Loucy (cell line): ENCODE measurements around the gene HOXA9.

Experiments used
- EZH2phosphoT487 ChIP-seq: fragments of 200-600 bp; IDR thresholded peaks from 2 replicates; pipeline ENCODE4 v1.6.1; 2018; ENCODE audit warnings: antibody characterized with exemption, mild to moderate bottlenecking, moderate library complexity, borderline replicate concordance
- TF ChIP-seq, protein P1 (sequence below): fragments of 200-600 bp; sonication (generic); conservative IDR thresholded peaks from 2 replicates; pipeline ENCODE4 v1.5.1; 2014; ENCODE audit warnings: mild to moderate bottlenecking, antibody characterized with exemption, low read length

DNA sequence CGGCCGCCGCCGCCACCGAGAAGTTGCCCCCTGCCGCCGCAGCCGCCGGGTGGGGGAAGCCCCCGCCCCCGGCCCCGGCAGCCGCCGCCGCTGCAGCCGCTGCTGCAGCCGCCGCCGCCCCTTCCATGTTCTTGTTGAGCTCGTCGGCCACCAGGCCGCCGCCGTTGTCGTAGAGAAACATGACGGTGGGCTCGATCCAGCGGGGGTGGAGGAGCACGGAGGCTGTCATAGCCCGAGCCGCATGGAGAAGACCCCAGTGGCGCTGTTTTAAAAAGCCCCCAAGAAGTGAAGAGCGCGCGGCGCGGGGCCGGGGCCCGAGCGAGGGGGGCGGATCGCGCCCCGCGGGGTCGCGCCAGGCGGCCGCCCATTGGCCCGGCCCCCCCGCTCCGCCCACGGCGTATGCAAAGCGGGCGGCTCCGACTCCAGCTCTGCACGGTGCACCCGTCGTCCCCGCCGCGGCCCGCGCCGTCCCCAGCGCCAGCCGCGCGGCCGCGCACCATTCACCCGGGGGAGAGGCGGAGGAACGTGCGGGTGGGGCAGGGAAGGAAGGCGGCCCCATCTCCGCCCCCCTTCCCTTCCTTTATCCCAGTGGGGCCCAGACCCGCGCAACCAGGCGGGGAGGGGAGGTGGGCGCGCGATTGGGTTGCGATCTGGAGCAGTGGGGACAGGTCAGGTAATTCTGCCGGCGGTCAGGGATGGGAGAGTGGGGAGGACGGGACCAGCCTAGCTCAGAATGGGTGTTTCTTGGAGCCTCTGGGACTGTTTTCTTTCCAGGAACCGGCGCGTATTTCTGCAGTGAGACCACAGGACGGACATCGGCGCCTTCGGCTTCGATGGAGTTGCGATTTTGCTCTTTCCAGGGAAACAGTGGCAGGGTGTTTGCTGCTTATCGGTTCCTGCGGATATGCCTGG, 34.8 kb upstream of the HOXA9 start, which contains the start of gene HOXA13:
- TF ChIP-seq, protein P1, sequence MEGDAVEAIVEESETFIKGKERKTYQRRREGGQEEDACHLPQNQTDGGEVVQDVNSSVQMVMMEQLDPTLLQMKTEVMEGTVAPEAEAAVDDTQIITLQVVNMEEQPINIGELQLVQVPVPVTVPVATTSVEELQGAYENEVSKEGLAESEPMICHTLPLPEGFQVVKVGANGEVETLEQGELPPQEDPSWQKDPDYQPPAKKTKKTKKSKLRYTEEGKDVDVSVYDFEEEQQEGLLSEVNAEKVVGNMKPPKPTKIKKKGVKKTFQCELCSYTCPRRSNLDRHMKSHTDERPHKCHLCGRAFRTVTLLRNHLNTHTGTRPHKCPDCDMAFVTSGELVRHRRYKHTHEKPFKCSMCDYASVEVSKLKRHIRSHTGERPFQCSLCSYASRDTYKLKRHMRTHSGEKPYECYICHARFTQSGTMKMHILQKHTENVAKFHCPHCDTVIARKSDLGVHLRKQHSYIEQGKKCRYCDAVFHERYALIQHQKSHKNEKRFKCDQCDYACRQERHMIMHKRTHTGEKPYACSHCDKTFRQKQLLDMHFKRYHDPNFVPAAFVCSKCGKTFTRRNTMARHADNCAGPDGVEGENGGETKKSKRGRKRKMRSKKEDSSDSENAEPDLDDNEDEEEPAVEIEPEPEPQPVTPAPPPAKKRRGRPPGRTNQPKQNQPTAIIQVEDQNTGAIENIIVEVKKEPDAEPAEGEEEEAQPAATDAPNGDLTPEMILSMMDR = no peak
- TF ChIP-seq EZH2phosphoT487 = no peak
